ENCODE results near the gene CYFIP1. TPM values are rescaled to one million over a fixed set of nuclear protein-coding genes. Genes with fewer than 3 reads are reported as not detected.

The CYFIP1 gene
- total RNA-seq, 1 experiment from 2014 or later = 55.8 TPM

GRCh38 chr15:22968366-22968765, 11.8 kb downstream of the CYFIP1 start:
- peak; percentile 51 for DNase-seq (ENCODE audit: low read depth)

GRCh38 chr15:22967084-22967770, 12.9 kb downstream of the CYFIP1 start:
- no peak for DNase-seq (ENCODE audit: low read depth)

GRCh38 chr15:22966321-22967083, 13.7 kb downstream of the CYFIP1 start:
- DNase-seq (ENCODE audit: low read depth) = no peak

- no peak for DNase-seq (ENCODE audit: low read depth)
Measured at GRCh38 chr15:22963641-22964040, 16.5 kb downstream of the CYFIP1 start.

GRCh38 chr15:22962611-22963010, 17.6 kb downstream of the CYFIP1 start:
- DNase-seq (ENCODE audit: low read depth) = no peak

GRCh38 chr15:22961762-22962161, 18.4 kb downstream of the CYFIP1 start:
- no peak for DNase-seq (ENCODE audit: low read depth)

GRCh38 chr15:22960556-22960955, 19.6 kb downstream of the CYFIP1 start:
- no peak for DNase-seq (ENCODE audit: low read depth)

GRCh38 chr15:22960126-22960525, 20.0 kb downstream of the CYFIP1 start:
- no peak for DNase-seq (ENCODE audit: low read depth)

GRCh38 chr15:22959321-22960101, 20.7 kb downstream of the CYFIP1 start:
- DNase-seq (ENCODE audit: low read depth) = no peak

- no peak for DNase-seq (ENCODE audit: low read depth)
Measured at GRCh38 chr15:22958487-22959280, 21.5 kb downstream of the CYFIP1 start.

- no peak for DNase-seq (ENCODE audit: low read depth)
Measured at GRCh38 chr15:22956978-22957260, 23.2 kb downstream of the CYFIP1 start.

GRCh38 chr15:22956257-22956977, 23.8 kb downstream of the CYFIP1 start:
- DNase-seq (ENCODE audit: low read depth) = no peak

- DNase-seq (ENCODE audit: low read depth) = no peak
Measured at GRCh38 chr15:22955544-22956119, 24.5 kb downstream of the CYFIP1 start.

- no peak for DNase-seq (ENCODE audit: low read depth)
Measured at GRCh38 chr15:22954798-22955543, 25.2 kb downstream of the CYFIP1 start.

GRCh38 chr15:22954326-22954725, 25.8 kb downstream of the CYFIP1 start:
- no peak for DNase-seq (ENCODE audit: low read depth)

- DNase-seq (ENCODE audit: low read depth) = no peak
Measured at GRCh38 chr15:22952796-22953579, 27.2 kb downstream of the CYFIP1 start.

- no peak for DNase-seq (ENCODE audit: low read depth)
Measured at GRCh38 chr15:22951381-22952280, 28.5 kb downstream of the CYFIP1 start.

- no peak for DNase-seq (ENCODE audit: low read depth)
Measured at GRCh38 chr15:22951031-22951380, 29.2 kb downstream of the CYFIP1 start.
